ENCODE data around the gene FXN. TPM values are rescaled to one million over a fixed set of nuclear protein-coding genes. Genes with fewer than 3 reads are reported as not detected.

FXN gene
- total and polyA plus RNA-seq, 10 donors = 11.1 to 25.3 (median 15.8) TPM

DNA sequence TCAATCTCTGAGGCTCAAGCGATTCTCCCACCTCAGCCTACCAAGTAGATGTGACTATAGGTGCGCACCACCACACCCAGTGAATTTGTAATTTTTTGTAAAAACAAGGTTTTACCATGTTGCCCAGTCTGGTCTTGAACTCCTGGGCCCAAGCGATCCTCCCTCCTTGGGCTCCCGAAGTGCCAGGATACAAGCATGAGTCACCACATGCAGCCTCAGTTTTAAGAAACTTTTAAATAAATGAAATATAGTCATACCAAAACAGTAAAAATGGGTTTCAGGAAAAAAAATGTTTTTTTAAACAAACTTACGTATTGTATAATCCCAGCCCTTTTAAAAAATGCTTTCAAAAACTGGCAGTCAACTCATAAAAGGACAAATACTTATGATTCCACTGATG, 26.6 kb downstream of the FXN start:
- intact Hi-C loops (cut with DNase I; ENCODE audit: low total_unique reads) = no loop called here
- H3K27ac ChIP-seq = no peak overlapping the region

DNA sequence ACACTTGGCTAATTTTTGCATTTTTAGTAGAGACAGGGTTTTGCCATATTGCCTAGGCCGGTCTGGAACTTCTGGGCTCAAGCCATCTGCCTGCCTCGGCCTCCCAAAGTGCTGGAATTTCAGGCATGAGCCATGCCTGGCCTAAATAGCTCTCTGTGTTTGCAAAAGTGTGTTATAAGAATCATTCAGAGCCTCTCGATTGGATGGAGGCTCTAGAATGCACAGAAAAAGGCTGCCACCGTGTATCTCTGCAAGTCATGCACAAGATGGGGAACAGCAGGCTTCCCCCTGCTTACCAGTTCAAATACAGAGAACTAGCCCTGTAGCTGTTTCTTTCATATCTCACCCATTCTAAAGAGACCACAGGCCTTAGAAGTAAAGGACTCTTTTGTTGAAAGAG, 28.3 kb downstream of the FXN start:
- TF ChIP-seq, protein P1, sequence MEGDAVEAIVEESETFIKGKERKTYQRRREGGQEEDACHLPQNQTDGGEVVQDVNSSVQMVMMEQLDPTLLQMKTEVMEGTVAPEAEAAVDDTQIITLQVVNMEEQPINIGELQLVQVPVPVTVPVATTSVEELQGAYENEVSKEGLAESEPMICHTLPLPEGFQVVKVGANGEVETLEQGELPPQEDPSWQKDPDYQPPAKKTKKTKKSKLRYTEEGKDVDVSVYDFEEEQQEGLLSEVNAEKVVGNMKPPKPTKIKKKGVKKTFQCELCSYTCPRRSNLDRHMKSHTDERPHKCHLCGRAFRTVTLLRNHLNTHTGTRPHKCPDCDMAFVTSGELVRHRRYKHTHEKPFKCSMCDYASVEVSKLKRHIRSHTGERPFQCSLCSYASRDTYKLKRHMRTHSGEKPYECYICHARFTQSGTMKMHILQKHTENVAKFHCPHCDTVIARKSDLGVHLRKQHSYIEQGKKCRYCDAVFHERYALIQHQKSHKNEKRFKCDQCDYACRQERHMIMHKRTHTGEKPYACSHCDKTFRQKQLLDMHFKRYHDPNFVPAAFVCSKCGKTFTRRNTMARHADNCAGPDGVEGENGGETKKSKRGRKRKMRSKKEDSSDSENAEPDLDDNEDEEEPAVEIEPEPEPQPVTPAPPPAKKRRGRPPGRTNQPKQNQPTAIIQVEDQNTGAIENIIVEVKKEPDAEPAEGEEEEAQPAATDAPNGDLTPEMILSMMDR (IDR thresholded peaks at IDR 0.05 in 8 of 11, conservative IDR thresholded peaks at IDR 0.05 in 3 of 11) = no peak
- no peak for TF ChIP-seq POLR2A (IDR thresholded peaks at IDR 0.05)
- TF ChIP-seq POLR2AphosphoS5 (IDR thresholded peaks at IDR 0.05) = no peak
- Histone ChIP-seq H3K9me3 (no peaks in the 10 kb centered on the region), H3K36me3 (peaks cover 0 to 67% (median 39%) of the 10 kb centered on the region in 6 donors), H3K4me1 (no peaks in the 10 kb centered on the region), H3K27me3 (replicated peaks in 1 of 7) (no peaks in the 10 kb centered on the region), H3K4me3 (no peak overlapping the region), H3K27ac (no peak overlapping the region)
- intact Hi-C loops (cut with DNase I; ENCODE audit: low total_unique reads) = no loop called here
- no peak for DNase-seq
- WGBS, 5 donors = 70 to 91% (median 86%) methylated on average over 4 of the region's 4 CpGs

More for the DNA sequence above, 26.6 kb downstream of the FXN start:
- no peaks in the 10 kb centered on the region for H3K27me3 ChIP-seq (replicated peaks in 1 of 7)
- H3K9me3 ChIP-seq = no peaks in the 10 kb centered on the region
- WGBS, 5 donors = 88 to 99% (median 97%) methylated on average over 5 of the region's 5 CpGs
- H3K4me3 ChIP-seq = no peak overlapping the region
- H3K4me1 ChIP-seq = no peaks in the 10 kb centered on the region
- no peak for DNase-seq
- no peak for TF ChIP-seq POLR2A (IDR thresholded peaks at IDR 0.05)
- TF ChIP-seq, protein P1 (IDR thresholded peaks at IDR 0.05 in 8 of 11, conservative IDR thresholded peaks at IDR 0.05 in 3 of 11) = no peak
- no peak for TF ChIP-seq POLR2AphosphoS5 (IDR thresholded peaks at IDR 0.05)
- H3K36me3 ChIP-seq = peaks cover 0 to 67% (median 34%) of the 10 kb centered on the region in 6 donors

DNA sequence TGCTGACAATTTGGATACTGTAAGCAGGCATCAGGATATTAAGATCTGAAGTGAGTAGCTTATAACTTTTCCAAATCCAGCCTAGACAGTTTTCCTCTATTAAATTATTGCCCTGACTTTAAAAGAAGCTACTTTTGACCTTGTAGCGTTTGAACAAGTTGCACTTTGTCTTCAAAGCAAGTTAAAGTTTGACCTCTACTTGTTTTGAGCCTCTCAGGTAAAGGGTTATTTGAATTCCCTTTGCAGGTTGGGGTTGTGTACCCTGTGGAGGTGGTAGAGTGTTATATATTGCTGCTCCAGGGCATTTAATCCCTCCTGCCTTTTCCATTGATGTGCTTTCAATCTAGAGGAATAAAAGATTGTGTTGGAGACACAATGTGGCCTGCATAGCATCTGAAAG, 30.1 kb downstream of the FXN start:
- 85 to 96% (median 89%) methylated on average over 1 of the region's 1 CpG for WGBS, 5 donors
- H3K4me3 ChIP-seq = no peak overlapping the region
- H3K9me3 ChIP-seq = no peaks in the 10 kb centered on the region
- H3K27ac ChIP-seq = no peak overlapping the region
- H3K36me3 ChIP-seq = peaks cover 0 to 77% (median 45%) of the 10 kb centered on the region in 6 donors
- peaks cover 0 to under 1% (median 0%) of the 10 kb centered on the region in 6 donors for H3K4me1 ChIP-seq
- TF ChIP-seq POLR2AphosphoS5 (IDR thresholded peaks at IDR 0.05) = no peak
- TF ChIP-seq POLR2A (IDR thresholded peaks at IDR 0.05) = no peak
- TF ChIP-seq, protein P1 (IDR thresholded peaks at IDR 0.05 in 8 of 11, conservative IDR thresholded peaks at IDR 0.05 in 3 of 11) = no peak
- no peaks in the 10 kb centered on the region for H3K27me3 ChIP-seq (replicated peaks in 1 of 7)
- no peak for DNase-seq
- intact Hi-C loops (cut with DNase I; ENCODE audit: low total_unique reads) = no loop called here

DNA sequence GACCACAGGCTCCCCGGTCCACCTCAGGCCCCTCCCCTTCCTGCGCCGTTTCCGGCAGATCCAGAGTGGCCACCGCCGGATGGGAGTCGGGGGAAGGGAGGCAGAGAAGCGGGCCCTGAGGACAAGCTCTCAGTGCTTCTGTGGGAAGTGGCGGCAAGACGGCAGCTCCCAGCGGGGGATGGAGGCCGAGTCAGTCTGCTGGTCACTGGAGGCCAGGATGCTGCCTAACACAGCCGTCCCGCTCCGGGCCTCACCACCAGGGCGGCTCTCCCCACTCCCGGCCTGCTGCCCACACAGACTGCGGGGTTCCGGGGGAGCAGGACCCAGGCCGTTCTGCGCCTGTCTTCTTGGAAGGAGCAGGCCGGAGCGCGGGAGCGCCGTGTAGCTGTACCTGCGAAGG, 31.4 kb downstream of the FXN start:
- Histone ChIP-seq H3K4me1 (peaks cover 0 to 4% (median 0%) of the 10 kb centered on the region in 6 donors), H3K4me3 (no peak overlapping the region), H3K27ac (no peak overlapping the region), H3K27me3 (replicated peaks in 1 of 7) (no peaks in the 10 kb centered on the region), H3K9me3 (no peaks in the 10 kb centered on the region), H3K36me3 (peaks cover 0 to 83% (median 43%) of the 10 kb centered on the region in 6 donors)
- no peak for DNase-seq
- TF ChIP-seq POLR2A (IDR thresholded peaks at IDR 0.05) (no peak), POLR2AphosphoS5 (IDR thresholded peaks at IDR 0.05) (peak in 1 of 3 donors; percentile 17)
- WGBS, 5 donors = 85 to 100% (median 95%) methylated on average over 10 to 27 of the region's 27 CpGs
- intact Hi-C loops (cut with DNase I; ENCODE audit: low total_unique reads) = no loop called here
